Measurements from ENCODE around the gene BEST1. TPM values are rescaled to one million over a fixed set of nuclear protein-coding genes. Genes with fewer than 3 reads are reported as not detected.

Gene BEST1
- total and polyA plus RNA-seq, 2 of the 13 experiments (the other 11 are each of a cell fraction or from before 2014, with no cell fraction given): 0.09 to 0.65 TPM

GRCh38 chr11:61923166-61924063 is 26.7 kb upstream of the BEST1 start (continued):
- TF ChIP-seq THAP7 (CRISPR knock-in tag; IDR thresholded peaks at IDR 0.05) (peak; percentile 49; the same call in 1 of the 2 replicates), U2AF2 (IDR thresholded peaks at IDR 0.05; ENCODE audit: low read depth, low read length) (no peak), HOXA5 (CRISPR knock-in tag; IDR thresholded peaks at IDR 0.05) (peak; percentile 82; the same call in 1 of the 2 replicates), SOX13 (IDR thresholded peaks at IDR 0.05) (no peak), SOX13 (CRISPR knock-in tag; conservative IDR thresholded peaks at IDR 0.05 in 1 of 2, IDR thresholded peaks at IDR 0.05 in 1 of 2) (peak in 1 of 2 experiments; percentile 62; a peak in 2 of 4 replicates), RXRA (CRISPR knock-in tag; IDR thresholded peaks at IDR 0.05) (0 out of 2 replicates have a peak, but pooled peaks have one; percentile 81), ZNF746 (CRISPR knock-in tag; IDR thresholded peaks at IDR 0.05) (no peak; the same call in 1 of the 2 replicates), JDP2 (CRISPR knock-in tag; IDR thresholded peaks at IDR 0.05; ENCODE audit: borderline replicate concordance) (no peak; the same call in 1 of the 2 replicates), ATF4 (CRISPR knock-in tag; IDR thresholded peaks at IDR 0.05) (no peak), RFX5 (IDR thresholded peaks at IDR 0.05; ENCODE audit: low read depth, low read length) (no peak), ZNF570 (CRISPR knock-in tag; IDR thresholded peaks at IDR 0.05; ENCODE audit: borderline replicate concordance) (no peak), ZC3H4 (CRISPR knock-in tag; IDR thresholded peaks at IDR 0.05; ENCODE audit: borderline replicate concordance) (no peak), JARID2 (CRISPR knock-in tag; IDR thresholded peaks at IDR 0.05; ENCODE audit: insufficient replicate concordance) (no peak), FOXK1 (CRISPR knock-in tag; IDR thresholded peaks at IDR 0.05; ENCODE audit: borderline replicate concordance, low read depth) (0 out of 2 replicates have a peak, but pooled peaks have one; percentile 54), REPIN1 (CRISPR knock-in tag; IDR thresholded peaks at IDR 0.05; ENCODE audit: borderline replicate concordance, low read depth) (peak; percentile 60; the same call in 1 of the 2 replicates), GLMP (CRISPR knock-in tag; IDR thresholded peaks at IDR 0.05; ENCODE audit: borderline replicate concordance) (no peak), ZNF546 (CRISPR knock-in tag; conservative IDR thresholded peaks at IDR 0.05) (peak; percentile 57; the same call in 1 of the 2 replicates), ZNF367 (CRISPR knock-in tag; IDR thresholded peaks at IDR 0.05; ENCODE audit: borderline replicate concordance) (no peak), BRF2 (CRISPR knock-in tag; IDR thresholded peaks at IDR 0.05) (no peak), ZNF30 (CRISPR knock-in tag; IDR thresholded peaks at IDR 0.05) (no peak), SMYD3 (CRISPR knock-in tag; IDR thresholded peaks at IDR 0.05) (no peak), ZNF879 (CRISPR knock-in tag; IDR thresholded peaks at IDR 0.05) (0 out of 2 replicates have a peak, but pooled peaks have one; percentile 30), ZNF530 (CRISPR knock-in tag; IDR thresholded peaks at IDR 0.05; ENCODE audit: low read depth) (no peak), ZNF414 (CRISPR knock-in tag; IDR thresholded peaks at IDR 0.05) (no peak)
